HL-60/S4 treated with retinoic acid at 250 ng/mL for 4 days and 3 days (cell line): ENCODE data around the gene FOLR1.
"Not testable (repeated sequence)": the region's sequence is repeated elsewhere in the genome, so short reads cannot be mapped to it uniquely, and the experiment has no call there.

ENCODE experiments used
- in situ Hi-C: fragments of 300-500 bp; cut with MboI; formaldehyde crosslinking; loops from 2 replicates; pipeline ENCODE4 v1.7.0; 2022; ENCODE audit warnings: low sequenced_read_pairs

The FOLR1 gene

DNA sequence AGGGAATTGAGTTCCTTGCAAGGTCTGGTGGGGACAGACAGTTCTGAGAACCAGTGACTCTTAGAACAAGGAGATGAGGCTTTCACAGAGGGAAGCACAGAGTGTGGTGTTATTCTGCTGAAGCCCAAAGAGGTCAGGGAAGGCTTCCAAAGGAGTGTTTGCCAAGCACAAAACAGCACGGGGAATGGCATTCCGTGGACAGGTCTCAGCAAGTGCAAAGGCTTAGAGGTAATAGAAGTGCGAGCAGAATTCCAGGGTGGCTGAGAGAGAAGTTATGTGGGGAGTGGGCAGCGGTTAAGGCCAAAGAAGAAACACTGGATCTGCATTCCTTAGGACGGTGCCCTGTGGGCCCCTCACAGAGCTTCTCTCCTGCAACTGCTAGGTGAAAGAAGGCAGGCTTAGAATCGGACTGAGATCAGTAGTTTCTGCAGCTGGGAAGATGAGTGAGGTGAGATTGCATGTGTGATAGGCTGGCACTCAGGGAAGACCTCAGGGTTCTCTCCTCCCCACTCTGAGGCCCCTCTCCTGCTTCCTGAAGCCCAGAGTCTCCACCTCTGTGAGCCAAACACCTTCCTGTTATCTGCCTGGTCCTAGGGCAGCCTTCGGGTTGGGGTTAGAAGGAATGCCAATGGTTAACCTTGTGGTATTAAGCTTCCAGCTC, 10.9 kb upstream of the FOLR1 start:
- in situ Hi-C loops = not testable (repeated sequence)

DNA sequence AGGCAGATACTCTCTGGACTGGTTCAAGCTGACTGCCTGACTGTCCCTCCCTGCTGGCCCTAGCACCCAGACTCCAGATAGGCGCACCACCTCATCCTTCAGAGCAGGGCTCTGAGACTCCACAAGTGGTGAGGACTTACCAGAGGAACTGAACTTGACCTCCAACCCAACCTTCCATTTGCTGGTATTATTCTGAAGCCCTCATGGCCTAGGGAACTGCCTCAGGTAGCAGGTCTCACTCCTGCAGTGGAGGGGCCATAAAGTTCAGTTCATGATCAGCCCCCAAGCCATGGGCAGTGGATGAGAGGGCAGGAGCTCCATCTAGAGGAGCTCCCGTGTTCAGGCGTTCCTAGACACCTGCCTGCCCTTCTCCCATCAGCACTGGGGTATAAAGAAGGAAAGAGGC, 10.4 kb upstream of the FOLR1 start:
- in situ Hi-C loops = not testable (repeated sequence)

- in situ Hi-C loops = no loop called here
Observed at GRCh38 chr11:72188267-72188666, 3.7 kb upstream of the FOLR1 start.

- in situ Hi-C loops = no loop called here
Observed at GRCh38 chr11:72189455-72190250, 2.3 kb upstream of the FOLR1 start.

- in situ Hi-C loops = no loop called here
Observed at GRCh38 chr11:72190631-72191071, 1.3 kb upstream of the FOLR1 start.

- in situ Hi-C loops = no loop called here
Observed at GRCh38 chr11:72195518-72196270, 3.8 kb downstream of the FOLR1 start.

GRCh38 chr11:72201445-72201844, 9.5 kb downstream of the FOLR1 start:
- in situ Hi-C loops = not testable (repeated sequence)

DNA sequence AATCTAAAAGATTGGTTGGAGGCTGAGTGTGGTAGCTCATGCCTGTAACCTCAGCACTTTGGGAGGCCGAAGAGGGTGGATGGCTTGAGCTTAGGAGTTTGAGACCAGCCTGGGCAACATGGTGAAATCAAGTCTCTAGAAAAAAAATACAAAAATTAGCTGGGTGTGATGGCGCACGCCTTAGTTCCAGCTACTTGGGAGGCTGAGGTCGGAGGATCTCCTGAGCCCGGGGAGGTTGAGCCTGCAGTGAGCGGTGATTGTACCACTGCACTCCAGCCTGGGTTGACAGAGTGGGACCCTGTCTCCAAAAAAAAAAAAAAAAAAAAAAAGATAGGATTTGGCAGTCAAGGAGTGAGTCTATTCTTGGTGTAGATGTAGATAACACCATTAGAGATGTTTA, 10.6 kb downstream of the FOLR1 start:
- in situ Hi-C loops = no loop called here

DNA sequence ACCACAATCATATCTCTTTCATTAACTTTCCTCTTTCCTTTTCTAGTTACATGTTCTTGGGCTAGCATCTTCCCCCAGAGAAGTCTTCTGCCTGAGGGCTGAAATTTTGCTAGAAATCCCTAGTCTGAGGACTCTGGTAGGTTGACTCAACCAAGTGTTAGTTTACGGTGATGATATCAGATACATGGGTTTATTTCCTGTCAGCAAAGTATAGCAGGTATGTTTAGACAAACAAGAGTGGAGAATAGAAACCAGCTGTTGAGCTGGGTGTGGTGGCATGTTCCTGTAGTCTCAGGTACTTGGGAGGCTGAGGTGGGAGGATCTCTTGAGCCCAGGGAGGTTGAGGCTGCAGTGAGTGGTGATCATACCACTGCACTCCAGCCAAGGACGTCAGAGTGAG, 11.2 kb downstream of the FOLR1 start:
- in situ Hi-C loops = no loop called here

GRCh38 chr11:72204886-72205285, 12.9 kb downstream of the FOLR1 start:
- in situ Hi-C loops = no loop called here

DNA sequence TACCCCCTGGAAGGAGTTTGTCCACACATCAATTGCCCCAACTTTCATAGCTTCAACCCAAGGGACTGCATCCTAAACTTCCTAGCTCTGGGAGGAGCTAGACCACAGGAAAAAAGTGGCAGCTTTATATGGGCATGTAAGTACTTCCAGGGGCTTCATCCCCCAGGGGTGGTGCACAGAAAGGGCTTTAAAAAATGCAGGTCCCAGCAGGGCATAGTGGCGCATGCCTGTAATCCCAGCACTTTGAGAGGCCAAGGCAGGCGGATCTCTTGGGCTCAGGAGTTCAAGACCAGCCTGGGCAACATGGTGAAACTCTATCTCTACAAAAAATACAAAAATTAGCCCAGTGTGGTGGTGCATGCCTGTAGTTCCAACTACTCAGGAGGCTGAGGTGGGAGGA, 14.9 kb downstream of the FOLR1 start:
- in situ Hi-C loops = not testable (repeated sequence)

GRCh38 chr11:72208281-72208680, 16.3 kb downstream of the FOLR1 start:
- in situ Hi-C loops = no loop called here

- in situ Hi-C loops = no loop called here
Observed at GRCh38 chr11:72209101-72209500, 17.2 kb downstream of the FOLR1 start.

DNA sequence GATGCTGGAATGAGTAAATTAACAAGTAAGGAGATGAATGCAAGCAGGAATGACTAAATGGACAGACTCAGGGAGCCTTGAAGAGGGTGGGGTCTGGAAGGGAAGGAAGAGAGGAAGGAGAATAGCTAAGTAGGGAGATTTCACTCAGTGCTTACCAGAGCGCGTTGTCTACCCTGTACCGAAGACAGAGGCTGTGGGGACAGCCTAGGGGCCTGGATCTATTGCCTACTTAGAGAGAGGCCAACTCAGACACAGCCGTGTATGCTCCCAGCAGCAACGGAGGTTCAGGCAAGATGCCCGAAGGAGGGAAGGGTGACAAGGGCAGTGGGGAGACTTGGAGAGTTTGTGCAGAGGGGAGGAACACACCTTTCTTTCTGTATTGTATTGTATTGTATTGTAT, 24.7 kb downstream of the FOLR1 start, which contains the start of gene FOLR2:
Gene FOLR2 (plus strand): TSS at position 157 of the 400 bp plus-strand sequence. CDS start 1,791 bp downstream, outside the sequence.
- in situ Hi-C loops = no loop called here

- in situ Hi-C loops = no loop called here
Observed at GRCh38 chr11:72217841-72218240, 25.9 kb downstream of the FOLR1 start.

GRCh38 chr11:72218251-72218745, 26.4 kb downstream of the FOLR1 start:
- in situ Hi-C loops = no loop called here

DNA sequence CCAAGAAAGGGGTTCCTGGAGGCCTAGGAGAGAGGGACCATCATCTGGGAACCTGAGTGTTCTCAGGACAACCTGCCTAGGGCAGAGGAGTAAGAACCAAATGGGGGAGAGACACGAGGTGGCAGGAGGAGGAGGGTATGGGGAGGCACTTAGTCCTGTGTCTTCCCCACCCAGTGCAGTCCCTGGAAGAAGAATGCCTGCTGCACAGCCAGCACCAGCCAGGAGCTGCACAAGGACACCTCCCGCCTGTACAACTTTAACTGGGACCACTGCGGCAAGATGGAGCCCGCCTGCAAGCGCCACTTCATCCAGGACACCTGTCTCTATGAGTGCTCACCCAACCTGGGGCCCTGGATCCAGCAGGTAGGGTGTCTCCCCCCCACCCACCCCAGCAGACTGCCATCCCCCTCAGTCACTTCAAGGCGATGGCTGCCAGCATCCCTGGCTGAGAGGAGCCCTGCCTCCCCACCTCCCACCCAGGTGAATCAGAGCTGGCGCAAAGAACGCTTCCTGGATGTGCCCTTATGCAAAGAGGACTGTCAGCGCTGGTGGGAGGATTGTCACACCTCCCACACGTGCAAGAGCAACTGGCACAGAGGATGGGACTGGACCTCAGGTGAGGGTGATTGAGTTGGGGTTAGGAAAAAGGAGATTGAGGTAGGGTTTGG, 28.9 kb downstream of the FOLR1 start:
- in situ Hi-C loops = no loop called here

GRCh38 chr11:72221386-72222075, 29.6 kb downstream of the FOLR1 start:
- in situ Hi-C loops = no loop called here

GRCh38 chr11:72222106-72222891, 30.4 kb downstream of the FOLR1 start:
- in situ Hi-C loops = no loop called here
